ENCODE results near the gene PSTPIP1.

PSTPIP1 gene

DNA sequence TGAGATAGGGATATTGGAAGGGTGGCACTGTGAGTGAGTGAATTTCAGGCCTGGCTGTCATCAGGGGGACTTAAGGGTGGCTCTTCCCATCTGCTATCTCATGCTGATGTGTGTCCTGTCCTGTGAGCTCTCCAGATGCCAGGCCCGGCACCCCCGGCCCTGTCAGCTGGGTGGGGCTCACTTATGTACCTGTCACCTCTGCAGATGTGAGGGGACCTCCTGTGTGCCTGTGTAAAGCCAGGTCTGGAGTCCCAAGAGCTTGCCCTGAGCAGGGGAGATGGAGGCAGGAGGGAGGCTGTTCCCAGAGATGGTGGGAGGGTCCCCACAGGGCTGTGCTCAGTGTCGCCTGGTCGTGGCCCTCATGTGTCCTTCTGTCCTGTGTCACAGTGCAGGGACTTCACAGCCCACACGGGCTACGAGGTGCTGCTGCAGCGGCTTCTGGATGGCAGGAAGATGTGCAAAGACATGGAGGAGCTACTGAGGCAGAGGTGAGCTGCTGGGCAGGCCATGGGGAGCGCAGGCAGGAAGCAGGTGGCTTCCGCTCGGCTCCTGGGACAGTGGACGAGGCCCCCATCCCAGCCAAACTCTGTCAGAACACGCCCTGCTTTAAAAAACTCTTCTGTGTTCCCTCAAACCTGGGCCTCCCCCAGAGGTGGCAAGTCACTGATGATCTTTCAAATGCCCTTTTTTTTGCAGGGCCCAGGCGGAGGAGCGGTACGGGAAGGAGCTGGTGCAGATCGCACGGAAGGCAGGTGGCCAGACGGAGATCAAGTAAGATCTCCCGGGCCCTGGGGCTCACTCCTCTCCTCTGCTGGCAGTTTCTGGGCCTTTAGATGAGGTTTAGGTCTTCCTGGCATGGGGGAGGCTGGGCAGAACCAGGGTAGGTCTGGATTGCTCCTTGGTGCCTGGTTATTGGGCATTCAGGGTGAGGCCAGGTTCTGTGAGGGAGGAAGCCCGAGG is 23.1 kb downstream of the PSTPIP1 start:
- Histone ChIP-seq H3K4me3 (ENCODE audit: low read depth in 1 of 2, low read length in 1 of 2) (no peak overlapping the region), H3K27ac (peak overlapping the region; percentile 94), H3K9me3 (no peaks in the 10 kb centered on the region), H3K36me3 (peaks cover 65% of the 10 kb centered on the region), H3K27me3 (no peaks in the 10 kb centered on the region), H3K4me1 (ENCODE audit: control insufficient read depth in 1 of 2, insufficient read depth in 1 of 2, low read depth in 1 of 2, low read length in 1 of 2) (peaks cover 91 to 98% of the 10 kb centered on the region in 2 experiments)
- TF ChIP-seq, protein P1, sequence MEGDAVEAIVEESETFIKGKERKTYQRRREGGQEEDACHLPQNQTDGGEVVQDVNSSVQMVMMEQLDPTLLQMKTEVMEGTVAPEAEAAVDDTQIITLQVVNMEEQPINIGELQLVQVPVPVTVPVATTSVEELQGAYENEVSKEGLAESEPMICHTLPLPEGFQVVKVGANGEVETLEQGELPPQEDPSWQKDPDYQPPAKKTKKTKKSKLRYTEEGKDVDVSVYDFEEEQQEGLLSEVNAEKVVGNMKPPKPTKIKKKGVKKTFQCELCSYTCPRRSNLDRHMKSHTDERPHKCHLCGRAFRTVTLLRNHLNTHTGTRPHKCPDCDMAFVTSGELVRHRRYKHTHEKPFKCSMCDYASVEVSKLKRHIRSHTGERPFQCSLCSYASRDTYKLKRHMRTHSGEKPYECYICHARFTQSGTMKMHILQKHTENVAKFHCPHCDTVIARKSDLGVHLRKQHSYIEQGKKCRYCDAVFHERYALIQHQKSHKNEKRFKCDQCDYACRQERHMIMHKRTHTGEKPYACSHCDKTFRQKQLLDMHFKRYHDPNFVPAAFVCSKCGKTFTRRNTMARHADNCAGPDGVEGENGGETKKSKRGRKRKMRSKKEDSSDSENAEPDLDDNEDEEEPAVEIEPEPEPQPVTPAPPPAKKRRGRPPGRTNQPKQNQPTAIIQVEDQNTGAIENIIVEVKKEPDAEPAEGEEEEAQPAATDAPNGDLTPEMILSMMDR (IDR thresholded peaks at IDR 0.05): no peak

DNA sequence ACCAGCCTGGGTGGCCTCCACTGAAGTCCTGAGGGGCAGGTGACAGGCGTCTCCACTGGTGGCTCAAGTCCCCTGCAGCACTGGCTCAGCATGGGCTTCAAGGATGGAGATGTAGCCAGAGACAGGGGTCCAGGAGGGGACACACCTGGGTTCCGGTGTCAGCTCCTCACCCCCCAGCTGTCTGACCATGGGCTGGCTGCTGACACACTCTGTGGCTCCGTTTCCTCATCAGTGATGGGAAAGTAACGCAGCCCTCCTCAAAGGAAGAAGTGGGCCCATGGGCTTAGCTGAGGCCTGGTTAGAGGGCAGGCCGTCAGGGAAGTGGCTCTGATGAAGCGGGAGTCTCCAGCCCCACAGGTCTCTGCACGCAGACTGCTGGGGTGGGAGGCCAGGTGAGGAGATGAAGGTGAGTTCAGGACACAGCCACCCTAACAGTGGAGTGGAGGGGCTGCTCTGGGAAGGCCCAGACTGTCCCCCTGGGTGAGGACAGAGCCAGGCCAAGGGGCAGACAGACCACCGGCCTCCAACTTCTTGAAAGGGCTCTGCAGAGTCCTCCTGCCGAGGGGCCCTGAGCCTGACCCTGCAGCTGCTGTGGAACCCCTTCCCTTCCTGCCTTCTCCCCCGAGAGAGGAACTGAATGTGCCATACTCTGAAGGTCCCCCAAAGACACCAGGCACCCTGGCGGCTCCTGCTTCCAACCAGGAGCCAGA is 24.0 kb downstream of the PSTPIP1 start:
- H3K9me3 ChIP-seq: no peaks in the 10 kb centered on the region
- peak overlapping the region; percentile 94 for H3K27ac ChIP-seq
- H3K27me3 ChIP-seq: no peaks in the 10 kb centered on the region
- peak overlapping the region; percentile 10 to 15 for H3K4me3 ChIP-seq (ENCODE audit: low read depth in 1 of 2, low read length in 1 of 2)
- H3K36me3 ChIP-seq: peaks cover 71% of the 10 kb centered on the region
- H3K4me1 ChIP-seq (ENCODE audit: control insufficient read depth in 1 of 2, insufficient read depth in 1 of 2, low read depth in 1 of 2, low read length in 1 of 2): peaks cover 82 to 89% of the 10 kb centered on the region in 2 experiments
- TF ChIP-seq, protein P1 (IDR thresholded peaks at IDR 0.05): no peak

DNA sequence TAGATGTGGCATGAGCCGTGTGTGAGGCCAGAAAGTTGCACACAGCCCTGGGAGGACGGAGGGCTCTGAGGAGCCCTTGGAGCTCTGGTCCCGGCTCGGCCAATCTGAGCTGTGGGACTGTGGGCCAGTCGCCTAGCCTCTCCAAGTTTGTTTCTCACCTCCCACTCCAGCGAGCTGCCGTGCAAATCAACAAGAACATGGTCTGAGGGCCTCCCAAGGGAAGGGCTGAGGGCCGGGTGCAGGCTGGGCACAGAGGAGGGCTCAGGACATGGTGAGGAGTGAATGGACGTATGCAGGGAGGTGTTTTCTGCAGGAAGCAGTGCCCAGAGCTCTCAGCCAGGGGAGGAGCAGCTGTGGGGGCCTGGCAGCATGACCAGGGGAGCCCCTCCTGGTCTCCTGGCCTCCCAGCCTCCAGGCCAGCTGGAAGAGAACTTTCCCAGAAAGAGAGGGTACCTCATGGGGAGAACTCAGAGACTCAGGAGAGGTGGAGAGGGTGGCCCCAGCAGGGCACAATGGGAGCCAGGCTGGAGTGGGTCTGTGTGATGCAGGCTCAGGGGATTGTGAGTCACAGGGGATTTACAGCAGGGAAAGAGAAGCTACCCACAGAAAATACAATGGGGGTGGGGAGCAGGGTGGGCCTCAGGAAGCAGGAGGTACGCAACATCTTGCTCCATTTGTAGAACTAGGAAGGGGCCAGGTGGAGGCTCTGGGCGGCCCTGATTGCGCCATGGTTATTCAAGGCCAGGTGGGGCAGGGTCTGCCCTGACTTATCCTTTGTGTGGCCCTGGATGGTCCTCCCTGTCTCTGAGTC is 24.8 kb downstream of the PSTPIP1 start:
- H3K9me3 ChIP-seq: no peaks in the 10 kb centered on the region
- H3K4me3 ChIP-seq (ENCODE audit: low read depth in 1 of 2, low read length in 1 of 2): peak overlapping the region; percentile 15 to 18
- TF ChIP-seq, protein P1 (IDR thresholded peaks at IDR 0.05): no peak
- peak overlapping the region; percentile 94 for H3K27ac ChIP-seq
- H3K4me1 ChIP-seq (ENCODE audit: control insufficient read depth in 1 of 2, insufficient read depth in 1 of 2, low read depth in 1 of 2, low read length in 1 of 2): peaks cover 74 to 82% of the 10 kb centered on the region in 2 experiments
- peaks cover 77% of the 10 kb centered on the region for H3K36me3 ChIP-seq
- H3K27me3 ChIP-seq: no peaks in the 10 kb centered on the region

DNA sequence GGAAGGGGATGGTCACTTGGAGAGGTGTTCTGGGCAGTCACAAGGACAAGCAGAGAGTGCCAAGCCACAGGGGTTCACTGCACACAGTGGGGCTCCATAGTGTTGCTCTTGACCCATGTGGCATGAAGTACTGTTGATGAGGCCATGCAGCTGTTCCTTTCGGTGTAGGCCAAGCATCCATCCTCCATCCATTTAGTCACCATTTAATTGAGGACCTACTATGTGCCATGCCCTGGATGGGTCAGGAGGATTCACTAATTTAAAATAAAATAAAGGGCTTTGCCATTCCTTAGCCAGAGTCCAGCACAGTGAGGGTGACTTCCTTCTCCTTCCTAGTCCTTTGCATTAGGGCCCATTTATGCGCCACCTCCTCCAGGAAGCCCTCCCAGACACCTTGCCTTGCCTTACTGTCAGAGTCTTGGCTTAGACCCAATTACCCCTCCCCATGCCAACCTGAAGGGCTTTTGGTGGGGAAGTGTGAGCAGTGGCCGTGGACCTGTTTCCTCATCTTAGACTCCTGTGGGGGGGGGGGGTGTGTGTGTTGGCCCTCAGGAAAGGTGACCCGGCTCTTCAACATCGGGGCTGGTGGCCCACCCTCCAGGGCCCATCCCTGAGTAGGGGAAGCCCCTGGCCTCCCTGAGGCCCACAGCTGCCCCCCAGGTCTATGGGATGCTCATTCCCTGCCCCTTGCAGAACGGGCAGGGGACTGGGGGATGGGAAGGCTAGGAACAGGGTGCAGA is 25.6 kb downstream of the PSTPIP1 start:
- Histone ChIP-seq H3K4me3 (ENCODE audit: low read depth in 1 of 2, low read length in 1 of 2) (peak overlapping the region in 1 of 2 experiments; percentile 18), H3K9me3 (no peaks in the 10 kb centered on the region), H3K27me3 (no peaks in the 10 kb centered on the region), H3K27ac (peak overlapping the region; percentile 94), H3K4me1 (ENCODE audit: control insufficient read depth in 1 of 2, insufficient read depth in 1 of 2, low read depth in 1 of 2, low read length in 1 of 2) (peaks cover 66 to 74% of the 10 kb centered on the region in 2 experiments), H3K36me3 (peaks cover 85% of the 10 kb centered on the region)
- TF ChIP-seq, protein P1 (IDR thresholded peaks at IDR 0.05): no peak
